OCI-LY7 (cell line): ENCODE data around the gene SH3PXD2A. TPM values are rescaled to one million over a fixed set of nuclear protein-coding genes. Genes with fewer than 3 reads are reported as not detected.

ENCODE experiments used
- BruUV-seq: library from RNA; stranded (reverse); fragments of 400-500 nt; replicated peaks from 2 replicates; lab custom pipeline; 2021; lab: Mats Ljungman, UMichigan
- CTCF ChIA-PET: fragments of 300-600 bp; sonication (Branson Sonifier 250); formaldehyde crosslinking; loops from one replicate; lab custom pipeline; 2022; ENCODE audit warnings: antibody characterized with exemption; ENCODE audit not compliant: unreplicated experiment; lab: Charles Lee
- POLR2A ChIA-PET: fragments of 300-600 bp; sonication (Branson Sonifier 250); formaldehyde crosslinking; loops from one replicate; lab custom pipeline; 2022; ENCODE audit warnings: antibody characterized with exemption; lab: Charles Lee
- DNase-seq: peaks from one replicate; pipeline ENCODE4 v3.0.0-alpha.2; 2015; ENCODE audit warnings: low spot score
- H2AFZ ChIP-seq: fragments of 200-600 bp; sonication (generic), shearing (Covaris generic); 2 replicates; pipeline ENCODE4 v1.6.1; 2014; ENCODE audit warnings: mild to moderate bottlenecking, antibody characterized with exemption, low read length, moderate library complexity
- H3K27ac ChIP-seq: fragments of 200-600 bp; sonication (generic); 2 replicates; pipeline ENCODE4 v1.5.1; 2014; ENCODE audit warnings: mixed run types, low read depth, mild to moderate bottlenecking, moderate library complexity, low read length, inconsistent platforms; ENCODE audit not compliant: poor library complexity, severe bottlenecking
- H3K36me3 ChIP-seq: fragments of 200-600 bp; sonication (generic); 2 replicates; pipeline ENCODE4 v1.6.1; 2014; ENCODE audit warnings: mild to moderate bottlenecking, antibody characterized with exemption, low read length, moderate library complexity, mixed read lengths; ENCODE audit not compliant: insufficient read depth
- H3K4me1 ChIP-seq: fragments of 200-600 bp; sonication (generic); 2 replicates; pipeline ENCODE4 v1.5.1; 2014; ENCODE audit warnings: mild to moderate bottlenecking, low read length; ENCODE audit not compliant: insufficient read depth, poor library complexity, severe bottlenecking
- H3K4me2 ChIP-seq: fragments of 200-600 bp; sonication (generic); 2 replicates; pipeline ENCODE4 v1.6.1; 2014; ENCODE audit warnings: mild to moderate bottlenecking, low read length
- H3K4me3 ChIP-seq: fragments of 200-600 bp; sonication (generic); 2 replicates; pipeline ENCODE4 v1.5.1; 2014; ENCODE audit warnings: mild to moderate bottlenecking, low read depth, low read length; ENCODE audit not compliant: poor library complexity, severe bottlenecking
- H3K79me2 ChIP-seq: fragments of 200-600 bp; sonication (generic); 2 replicates; pipeline ENCODE4 v1.6.1; 2016; ENCODE audit warnings: low read depth, mild to moderate bottlenecking, low read length, moderate library complexity, mixed read lengths; ENCODE audit not compliant: insufficient read depth
- H3K9me2 ChIP-seq: fragments of 200-600 bp; sonication (generic); 2 replicates; pipeline ENCODE4 v1.6.1; 2016; ENCODE audit warnings: mild to moderate bottlenecking, low read length, mixed read lengths; ENCODE audit not compliant: insufficient read depth
- H3K9me3 ChIP-seq: fragments of 200-600 bp; sonication (generic); 2 replicates; pipeline ENCODE4 v1.6.1; 2014; ENCODE audit warnings: mild to moderate bottlenecking, mixed run types, low read length, mixed read lengths
- H4K20me1 ChIP-seq: fragments of 200-600 bp; sonication (generic); 2 replicates; pipeline ENCODE4 v1.6.1; 2014; ENCODE audit warnings: mild to moderate bottlenecking, antibody characterized with exemption, low read length, moderate library complexity, mixed read lengths; ENCODE audit not compliant: insufficient read depth
- CTCF ChIP-seq: fragments of 200-600 bp; sonication (generic); conservative IDR thresholded peaks from 2 replicates; pipeline ENCODE4 v1.5.1; 2014; ENCODE audit warnings: mild to moderate bottlenecking, antibody characterized with exemption, low read length, moderate library complexity, mixed read lengths
- EZH2phosphoT487 ChIP-seq: fragments of 200-600 bp; sonication (generic); IDR thresholded peaks from 2 replicates; pipeline ENCODE4 v1.6.1; 2018; ENCODE audit warnings: low read depth, borderline replicate concordance, mild to moderate bottlenecking, mixed run types, antibody characterized with exemption, low read length, moderate library complexity, mixed read lengths
- intact Hi-C: fragments of 100-400 bp; cut with micrococcal nuclease; formaldehyde crosslinking; loops from one replicate; pipeline ENCODE4 v1.10.0; 2022; ENCODE audit not compliant: unreplicated experiment
- total RNA-seq, 2 experiments: library from RNA; depleted of rRNA in 1 of 2; stranded (reverse); fragments of >200 nt in 1 of 2; shearing (Covaris generic) in 1 of 2; gene quantifications; 2 replicates each; pipeline ENCODE4 v1.2.3, GENCODE V29; 2014 to 2022

The SH3PXD2A gene
- total RNA-seq, 2 experiments from 2014 or later = 0.85 to 5.9 TPM

- H3K9me2 ChIP-seq = no peaks in the 10 kb centered on the region
- H3K9me3 ChIP-seq = no peaks in the 10 kb centered on the region
- H2AFZ ChIP-seq = no peak overlapping the region
- peaks cover 33% of the 10 kb centered on the region for H3K4me1 ChIP-seq
- H3K4me3 ChIP-seq = no peak overlapping the region
- H3K4me2 ChIP-seq = no peak overlapping the region
- CTCF ChIA-PET = no interaction called here
- no peaks in the 10 kb centered on the region for H3K36me3 ChIP-seq
- H3K79me2 ChIP-seq = no peaks in the 10 kb centered on the region
- DNase-seq = no peak
- POLR2A ChIA-PET = interaction anchor here (0.7 kb wide), 1 partner anchor 166 kb away, joined by 8 read pairs; no protein-coding TSS in a partner anchor
- BruUV-seq = no TSS peak
- H4K20me1 ChIP-seq = no peaks in the 10 kb centered on the region
- TF ChIP-seq CTCF = no peak
- H3K27ac ChIP-seq = no peak overlapping the region
- intact Hi-C loops = no loop called here
Observed at GRCh38 chr10:103841519-103841918, 13.9 kb downstream of the SH3PXD2A start.

GRCh38 chr10:103840740-103841070 lies 14.7 kb downstream of the SH3PXD2A start:
- no peak overlapping the region for H3K27ac ChIP-seq
- H3K36me3 ChIP-seq = no peaks in the 10 kb centered on the region
- no peak for TF ChIP-seq CTCF
- TF ChIP-seq EZH2phosphoT487 = no peak
- no TSS peak for BruUV-seq
- H4K20me1 ChIP-seq = no peaks in the 10 kb centered on the region
- no peak for DNase-seq
- no peaks in the 10 kb centered on the region for H3K9me3 ChIP-seq
- intact Hi-C loops = no loop called here
- no peak overlapping the region for H2AFZ ChIP-seq
- H3K4me1 ChIP-seq = peaks cover 33% of the 10 kb centered on the region
- H3K4me3 ChIP-seq = no peak overlapping the region
- no peaks in the 10 kb centered on the region for H3K9me2 ChIP-seq
- H3K79me2 ChIP-seq = no peaks in the 10 kb centered on the region
- ChIA-PET CTCF (no interaction called here), POLR2A (no interaction called here)
- H3K4me2 ChIP-seq = no peak overlapping the region

- no peaks in the 10 kb centered on the region for H3K79me2 ChIP-seq
- CTCF ChIA-PET = no interaction called here
- no peak for TF ChIP-seq EZH2phosphoT487
- TF ChIP-seq CTCF = no peak
Observed at GRCh38 chr10:103839872-103840739, 15.3 kb downstream of the SH3PXD2A start.

More at GRCh38 chr10:103839872-103840739, 15.3 kb downstream of the SH3PXD2A start:
- Histone ChIP-seq H3K9me3 (no peaks in the 10 kb centered on the region), H4K20me1 (no peaks in the 10 kb centered on the region), H3K36me3 (no peaks in the 10 kb centered on the region), H3K9me2 (no peaks in the 10 kb centered on the region), H3K27ac (no peak overlapping the region), H3K4me1 (peaks cover 34% of the 10 kb centered on the region), H3K4me2 (no peak overlapping the region), H2AFZ (no peak overlapping the region), H3K4me3 (no peak overlapping the region)
- no peak for DNase-seq
- intact Hi-C loops = no loop called here
- POLR2A ChIA-PET = no interaction called here
- BruUV-seq = no TSS peak
